HCT116 (cell line): ENCODE measurements around the gene MARVELD3. TPM values are rescaled to one million over a fixed set of nuclear protein-coding genes. Genes with fewer than 3 reads are reported as not detected.

Experiments
- ATAC-seq: fragments of 200-7000 bp; cut with Tn5 transposase; 2 replicates; pipeline ENCODE4 v1.9.1; 2020; ENCODE audit warnings: mild to moderate bottlenecking, moderate library complexity
- BruUV-seq: library from RNA; stranded (reverse); fragments of 400-500 nt; replicated peaks from 2 replicates; lab custom pipeline; 2021; lab: Mats Ljungman, UMichigan
- CTCF ChIA-PET: fragments of 300-600 bp; sonication (Branson Sonifier 250); formaldehyde crosslinking; loops from one replicate; lab custom pipeline; 2021; ENCODE audit warnings: antibody characterized with exemption; lab: Charles Lee
- POLR2A ChIA-PET: fragments of 300-600, 350-600 bp; sonication (Branson Sonifier 250); formaldehyde crosslinking; loops from one replicate; lab custom pipeline; 2021; ENCODE audit warnings: antibody characterized with exemption; lab: Charles Lee
- RAD21 ChIA-PET, 2 experiments: fragments of 300-600 bp; sonication (Branson Sonifier 250); formaldehyde crosslinking; loops; one replicate each; lab custom pipeline; 2023; ENCODE audit warnings: low total read pairs in 2 of 2; ENCODE audit not compliant: uncharacterized antibody in 2 of 2, unreplicated experiment in 2 of 2, low non-redundant PET in 1 of 2; lab: Charles Lee
- DNase-seq: peaks from one replicate; pipeline ENCODE4 v3.0.0-alpha.2; 2010; ENCODE audit warnings: low read depth, low spot score
- H2AFZ ChIP-seq: fragments of 200-600 bp; shearing (Covaris generic), sonication (generic); 2 replicates; pipeline ENCODE4 v1.6.1; 2017; ENCODE audit warnings: low read depth, mixed run types, mixed read lengths, antibody characterized with exemption, low read length; ENCODE audit not compliant: poor library complexity, severe bottlenecking
- H3K27ac ChIP-seq: 2 replicates; pipeline ENCODE4 v1.5.1; 2012; ENCODE audit warnings: low read depth, low read length
- H3K27me3 ChIP-seq: fragments of 200-600 bp; sonication (generic); 2 replicates; pipeline ENCODE4 v1.6.1; 2016; ENCODE audit warnings: mixed run types, low read length, mixed read lengths; ENCODE audit not compliant: insufficient read depth
- H3K36me3 ChIP-seq, 2 experiments: fragments of 200-500 bp in 1 of 2; fragments of 200-600 bp in 1 of 2; sonication (Bioruptor generic) in 1 of 2; sonication (generic) in 1 of 2; 2 replicates each; pipeline versions ENCODE4 v1.5.1 to v1.6.1; 2014 to 2016; ENCODE audit warnings: low read length in 2 of 2, inconsistent platforms in 1 of 2, mixed read lengths in 1 of 2, mixed run types in 1 of 2; ENCODE audit not compliant: insufficient read depth in 2 of 2, control insufficient read depth in 1 of 2
- H3K4me1 ChIP-seq, 2 experiments: fragments of 200-600 bp in 1 of 2; sonication (generic) in 1 of 2; 2 replicates each; pipeline versions ENCODE4 v1.5.1 to v1.6.1; 2012 to 2017; ENCODE audit warnings: low read length in 2 of 2, inconsistent platforms in 1 of 2, mild to moderate bottlenecking in 1 of 2, mixed read lengths in 1 of 2, mixed run types in 1 of 2, moderate library complexity in 1 of 2; ENCODE audit not compliant: insufficient read depth in 2 of 2, control insufficient read depth in 1 of 2
- H3K4me2 ChIP-seq: fragments of 200-600 bp; sonication (generic); 2 replicates; pipeline ENCODE4 v1.6.1; 2017; ENCODE audit warnings: mixed run types, low read length, mixed read lengths
- H3K4me3 ChIP-seq, 2 experiments: fragments of 200-600 bp in 1 of 2; sonication (generic) in 1 of 2; replicated peaks in 1 of 2; 2 replicates each; pipeline ENCODE4 v1.5.1; 2011 to 2016; ENCODE audit warnings: low read length in 2 of 2, control low read depth in 1 of 2, low read depth in 1 of 2, mild to moderate bottlenecking in 1 of 2, mixed read lengths in 1 of 2, mixed run types in 1 of 2
- H3K79me2 ChIP-seq: fragments of 200-600 bp; sonication (generic); 2 replicates; pipeline ENCODE4 v1.6.1; 2017; ENCODE audit warnings: mild to moderate bottlenecking, mixed run types, low read length, moderate library complexity, mixed read lengths; ENCODE audit not compliant: insufficient read depth
- H3K9ac ChIP-seq: fragments of 200-600 bp; sonication (generic); 2 replicates; pipeline ENCODE4 v1.6.1; 2016; ENCODE audit warnings: low read length, mixed read lengths
- H3K9me2 ChIP-seq: fragments of 200-600 bp; sonication (generic), shearing (Covaris generic); 2 replicates; pipeline ENCODE4 v1.6.1; 2017; ENCODE audit warnings: mixed run types, mild to moderate bottlenecking, moderate library complexity; ENCODE audit not compliant: insufficient read depth
- H3K9me3 ChIP-seq, 2 experiments: fragments of 200-500 bp in 1 of 2; fragments of 200-600 bp in 1 of 2; sonication (Bioruptor generic) in 1 of 2; sonication (generic) in 1 of 2; 2 replicates each; pipeline ENCODE4 v1.6.1; 2014 to 2017; ENCODE audit warnings: low read length in 2 of 2, mixed read lengths in 2 of 2, inconsistent platforms in 1 of 2, low read depth in 1 of 2, mild to moderate bottlenecking in 1 of 2, mixed run types in 1 of 2, moderate library complexity in 1 of 2; ENCODE audit not compliant: control insufficient read depth in 1 of 2, insufficient read depth in 1 of 2
- H4K20me1 ChIP-seq: fragments of 200-600 bp; sonication (generic), shearing (Covaris generic); 2 replicates; pipeline ENCODE4 v1.6.1; 2017; ENCODE audit warnings: mixed run types, mild to moderate bottlenecking, moderate library complexity; ENCODE audit not compliant: insufficient read depth
- EZH2 ChIP-seq: fragments of 200-600 bp; sonication (generic); IDR thresholded peaks from 2 replicates; pipeline ENCODE4 v1.6.1; 2017; ENCODE audit warnings: antibody characterized with exemption, mixed run types
- JUND ChIP-seq: IDR thresholded peaks from 2 replicates; pipeline ENCODE4 v1.6.1; 2012
- POLR2A ChIP-seq: IDR thresholded peaks from 2 replicates; pipeline ENCODE4 v1.7.0; 2011; ENCODE audit warnings: borderline replicate concordance; ENCODE audit not compliant: insufficient read depth, insufficient read length; ENCODE audit errors: extremely low read depth
- POLR2AphosphoS5 ChIP-seq: IDR thresholded peaks from 2 replicates; pipeline ENCODE4 v1.6.1; 2011; ENCODE audit warnings: mild to moderate bottlenecking, low read depth, low read length, moderate library complexity
- SIN3A ChIP-seq: IDR thresholded peaks from 2 replicates; pipeline ENCODE4 v1.6.1; 2012; ENCODE audit warnings: low read depth
- SP1 ChIP-seq: IDR thresholded peaks from 2 replicates; pipeline ENCODE4 v1.6.1; 2012; ENCODE audit warnings: low read depth
- TCF7L2 ChIP-seq: IDR thresholded peaks from 2 replicates; pipeline ENCODE4 v1.7.0; 2011; ENCODE audit warnings: borderline replicate concordance, inconsistent platforms; ENCODE audit not compliant: insufficient read depth, insufficient read length; ENCODE audit errors: extremely low read depth
- ZBTB33 ChIP-seq: IDR thresholded peaks from 2 replicates; pipeline ENCODE4 v1.6.1; 2011; ENCODE audit warnings: mild to moderate bottlenecking, low read length, moderate library complexity; ENCODE audit not compliant: insufficient replicate concordance; ENCODE audit errors: extremely low read depth
- ZFX ChIP-seq: fragments of 450-650 bp; IDR thresholded peaks from 2 replicates; pipeline ENCODE4 v1.6.1; 2017
- intact Hi-C: fragments of 100-400 bp; cut with micrococcal nuclease; formaldehyde crosslinking; loops from 2 replicates; pipeline ENCODE4 v1.10.0; 2022
- total RNA-seq: library from RNA; stranded (reverse); gene quantifications from one replicate; pipeline ENCODE4 v1.2.1, GENCODE V29; 2021; ENCODE audit not compliant: unreplicated experiment
- TF ChIP-seq, protein P1 (sequence below), 3 experiments: fragments of 200-600 bp in 1 of 3; sonication (generic) in 1 of 3; IDR thresholded peaks in 2 of 3; conservative IDR thresholded peaks in 1 of 3; 2 replicates each; pipeline ENCODE4 v1.5.1; 2012 to 2017; ENCODE audit warnings: low read depth in 2 of 3, low read length in 2 of 3, antibody characterized with exemption in 1 of 3, borderline replicate concordance in 1 of 3, control low read depth in 1 of 3, mild to moderate bottlenecking in 1 of 3, mixed read lengths in 1 of 3, mixed run types in 1 of 3, moderate library complexity in 1 of 3; ENCODE audit not compliant: insufficient read depth in 1 of 3
- TF ChIP-seq, protein P2 (sequence below): IDR thresholded peaks from 2 replicates; pipeline ENCODE4 v1.6.1; 2012; ENCODE audit warnings: low read depth

Gene MARVELD3
- total RNA-seq, 1 experiment from 2014 or later, result 20.9 TPM

- no TSS peak for BruUV-seq
- no peak overlapping the region for H3K4me3 ChIP-seq
- no peaks in the 10 kb centered on the region for H3K4me1 ChIP-seq
- no peak for TF ChIP-seq TCF7L2
- no peak for TF ChIP-seq POLR2AphosphoS5
- no peak for TF ChIP-seq JUND
- TF ChIP-seq, protein P1, sequence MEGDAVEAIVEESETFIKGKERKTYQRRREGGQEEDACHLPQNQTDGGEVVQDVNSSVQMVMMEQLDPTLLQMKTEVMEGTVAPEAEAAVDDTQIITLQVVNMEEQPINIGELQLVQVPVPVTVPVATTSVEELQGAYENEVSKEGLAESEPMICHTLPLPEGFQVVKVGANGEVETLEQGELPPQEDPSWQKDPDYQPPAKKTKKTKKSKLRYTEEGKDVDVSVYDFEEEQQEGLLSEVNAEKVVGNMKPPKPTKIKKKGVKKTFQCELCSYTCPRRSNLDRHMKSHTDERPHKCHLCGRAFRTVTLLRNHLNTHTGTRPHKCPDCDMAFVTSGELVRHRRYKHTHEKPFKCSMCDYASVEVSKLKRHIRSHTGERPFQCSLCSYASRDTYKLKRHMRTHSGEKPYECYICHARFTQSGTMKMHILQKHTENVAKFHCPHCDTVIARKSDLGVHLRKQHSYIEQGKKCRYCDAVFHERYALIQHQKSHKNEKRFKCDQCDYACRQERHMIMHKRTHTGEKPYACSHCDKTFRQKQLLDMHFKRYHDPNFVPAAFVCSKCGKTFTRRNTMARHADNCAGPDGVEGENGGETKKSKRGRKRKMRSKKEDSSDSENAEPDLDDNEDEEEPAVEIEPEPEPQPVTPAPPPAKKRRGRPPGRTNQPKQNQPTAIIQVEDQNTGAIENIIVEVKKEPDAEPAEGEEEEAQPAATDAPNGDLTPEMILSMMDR (IDR thresholded peaks at IDR 0.05 in 2 of 3, conservative IDR thresholded peaks at IDR 0.05 in 1 of 3; ENCODE audit: borderline replicate concordance in 1 of 3, insufficient read depth in 1 of 3, low read depth in 2 of 3, low read length in 2 of 3), result no peak
- TF ChIP-seq EZH2, result no peak
- no peak for TF ChIP-seq ZFX
- TF ChIP-seq SP1, result no peak
- no peak for TF ChIP-seq SIN3A
- TF ChIP-seq POLR2A, result no peak
- TF ChIP-seq, protein P2, sequence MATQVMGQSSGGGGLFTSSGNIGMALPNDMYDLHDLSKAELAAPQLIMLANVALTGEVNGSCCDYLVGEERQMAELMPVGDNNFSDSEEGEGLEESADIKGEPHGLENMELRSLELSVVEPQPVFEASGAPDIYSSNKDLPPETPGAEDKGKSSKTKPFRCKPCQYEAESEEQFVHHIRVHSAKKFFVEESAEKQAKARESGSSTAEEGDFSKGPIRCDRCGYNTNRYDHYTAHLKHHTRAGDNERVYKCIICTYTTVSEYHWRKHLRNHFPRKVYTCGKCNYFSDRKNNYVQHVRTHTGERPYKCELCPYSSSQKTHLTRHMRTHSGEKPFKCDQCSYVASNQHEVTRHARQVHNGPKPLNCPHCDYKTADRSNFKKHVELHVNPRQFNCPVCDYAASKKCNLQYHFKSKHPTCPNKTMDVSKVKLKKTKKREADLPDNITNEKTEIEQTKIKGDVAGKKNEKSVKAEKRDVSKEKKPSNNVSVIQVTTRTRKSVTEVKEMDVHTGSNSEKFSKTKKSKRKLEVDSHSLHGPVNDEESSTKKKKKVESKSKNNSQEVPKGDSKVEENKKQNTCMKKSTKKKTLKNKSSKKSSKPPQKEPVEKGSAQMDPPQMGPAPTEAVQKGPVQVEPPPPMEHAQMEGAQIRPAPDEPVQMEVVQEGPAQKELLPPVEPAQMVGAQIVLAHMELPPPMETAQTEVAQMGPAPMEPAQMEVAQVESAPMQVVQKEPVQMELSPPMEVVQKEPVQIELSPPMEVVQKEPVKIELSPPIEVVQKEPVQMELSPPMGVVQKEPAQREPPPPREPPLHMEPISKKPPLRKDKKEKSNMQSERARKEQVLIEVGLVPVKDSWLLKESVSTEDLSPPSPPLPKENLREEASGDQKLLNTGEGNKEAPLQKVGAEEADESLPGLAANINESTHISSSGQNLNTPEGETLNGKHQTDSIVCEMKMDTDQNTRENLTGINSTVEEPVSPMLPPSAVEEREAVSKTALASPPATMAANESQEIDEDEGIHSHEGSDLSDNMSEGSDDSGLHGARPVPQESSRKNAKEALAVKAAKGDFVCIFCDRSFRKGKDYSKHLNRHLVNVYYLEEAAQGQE, result no peak
- no peak for TF ChIP-seq ZBTB33
- POLR2A ChIA-PET, result no interaction called here
- no peak overlapping the region for H3K27ac ChIP-seq
- no peaks in the 10 kb centered on the region for H3K27me3 ChIP-seq
- RAD21 ChIA-PET, result no interaction called here
- no peak overlapping the region for H2AFZ ChIP-seq
- DNase-seq (no peak), ATAC-seq (no peak)
- H3K4me2 ChIP-seq, result no peak overlapping the region
- no peaks in the 10 kb centered on the region for H3K79me2 ChIP-seq
- no peaks in the 10 kb centered on the region for H4K20me1 ChIP-seq
- H3K9me2 ChIP-seq, result no peaks in the 10 kb centered on the region
- intact Hi-C loops, result no loop called here
- no peaks in the 10 kb centered on the region for H3K9me3 ChIP-seq
- H3K9ac ChIP-seq, result no peak overlapping the region
- CTCF ChIA-PET, result interaction anchor here (1.9 to 3.2 kb wide), 2 partner anchors 10 to 11 kb away, joined by 5 to 11 read pairs; no protein-coding TSS in a partner anchor
- no peaks in the 10 kb centered on the region for H3K36me3 ChIP-seq
Measured at GRCh38 chr16:71600822-71601221, 25.2 kb upstream of the MARVELD3 start.
